Karpas-422 (cell line): ENCODE measurements around the gene RAB31. TPM values are rescaled to one million over a fixed set of nuclear protein-coding genes. Genes with fewer than 3 reads are reported as not detected.

ENCODE experiments used
- DNase-seq: peaks from one replicate; pipeline ENCODE4 v3.0.0-alpha.2; 2015
- H2AFZ ChIP-seq: fragments of 200-600 bp; sonication (generic); 2 replicates; pipeline ENCODE4 v1.6.1; 2014; ENCODE audit warnings: antibody characterized with exemption, low read length, mixed read lengths
- H3K27ac ChIP-seq: fragments of 200-600 bp; sonication (generic); 2 replicates; pipeline ENCODE4 v1.5.1; 2014; ENCODE audit warnings: mild to moderate bottlenecking, low read length, moderate library complexity
- H3K27me3 ChIP-seq: fragments of 200-600 bp; sonication (generic); 2 replicates; pipeline ENCODE4 v1.6.1; 2014; ENCODE audit warnings: low read length, mixed read lengths
- H3K36me3 ChIP-seq: fragments of 200-600 bp; sonication (generic); 2 replicates; pipeline ENCODE4 v1.6.1; 2014; ENCODE audit warnings: low read length, mixed read lengths; ENCODE audit not compliant: insufficient read depth
- H3K4me1 ChIP-seq: fragments of 200-600 bp; sonication (generic); 2 replicates; pipeline ENCODE4 v1.6.1; 2014; ENCODE audit warnings: mild to moderate bottlenecking, low read length, mixed read lengths
- H3K4me2 ChIP-seq: fragments of 200-600 bp; sonication (generic); 2 replicates; pipeline ENCODE4 v1.6.1; 2014; ENCODE audit warnings: low read length, low read depth, mild to moderate bottlenecking; ENCODE audit not compliant: poor library complexity, severe bottlenecking
- H3K4me3 ChIP-seq: fragments of 200-600 bp; sonication (generic); 2 replicates; pipeline ENCODE4 v1.5.1; 2014; ENCODE audit warnings: mild to moderate bottlenecking, antibody characterized with exemption, low read length, mixed read lengths
- H3K79me2 ChIP-seq: fragments of 200-600 bp; sonication (generic); 2 replicates; pipeline ENCODE4 v1.6.1; 2014; ENCODE audit warnings: mild to moderate bottlenecking, low read length, mixed read lengths
- H3K9ac ChIP-seq: fragments of 200-600 bp; sonication (generic); 2 replicates; pipeline ENCODE4 v1.6.0; 2014; ENCODE audit warnings: low read length
- H3K9me2 ChIP-seq: fragments of 200-600 bp; sonication (generic), shearing (Covaris generic); replicated peaks from 2 replicates; pipeline ENCODE4 v1.6.0; 2014; ENCODE audit warnings: mild to moderate bottlenecking, low read length, moderate library complexity; ENCODE audit not compliant: insufficient read depth
- H3K9me3 ChIP-seq: fragments of 300-700, 200-600 bp; sonication (generic); 2 replicates; pipeline ENCODE4 v1.6.1; 2014; ENCODE audit warnings: low read length, mixed read lengths
- H4K20me1 ChIP-seq: fragments of 200-600 bp; sonication (generic); 2 replicates; pipeline ENCODE4 v1.6.1; 2014; ENCODE audit warnings: mild to moderate bottlenecking, antibody characterized with exemption, low read length, low read depth; ENCODE audit not compliant: insufficient read depth
- total RNA-seq: library from RNA; depleted of rRNA; stranded (reverse); fragments of >200 nt; shearing (Covaris generic); gene quantifications from 2 replicates; pipeline ENCODE4 v1.2.3, GENCODE V29; 2014; ENCODE audit warnings: low replicate concordance

The RAB31 gene
- total RNA-seq, 1 experiment from 2014 or later, result not detected

DNA sequence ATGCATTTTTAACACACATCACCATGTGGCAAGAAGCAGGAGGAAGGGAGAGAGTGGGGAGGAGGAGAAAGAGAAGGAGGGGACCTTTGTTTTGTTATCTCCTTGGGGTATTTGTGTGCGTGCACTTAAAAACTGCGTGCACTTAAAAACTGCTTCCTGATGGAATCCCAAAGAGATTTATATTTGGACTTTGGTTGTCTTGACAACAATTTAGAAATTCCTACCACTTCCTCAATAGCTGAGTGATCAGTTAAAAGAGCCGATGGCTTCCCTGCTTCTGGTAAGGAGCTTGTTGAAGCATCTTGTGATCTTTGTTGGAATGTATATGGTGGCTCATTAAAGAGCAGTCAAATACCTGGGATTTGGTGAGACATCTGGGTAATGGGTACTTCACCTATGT is 4.5 kb downstream of the RAB31 start:
- no peak overlapping the region for H3K27ac ChIP-seq
- no peak for DNase-seq
- H4K20me1 ChIP-seq, result no peaks in the 10 kb centered on the region
- no peak overlapping the region for H2AFZ ChIP-seq
- no peaks in the 10 kb centered on the region for H3K9me2 ChIP-seq
- no peaks in the 10 kb centered on the region for H3K4me1 ChIP-seq
- H3K27me3 ChIP-seq, result no peaks in the 10 kb centered on the region
- no peaks in the 10 kb centered on the region for H3K9me3 ChIP-seq
- no peak overlapping the region for H3K9ac ChIP-seq
- no peaks in the 10 kb centered on the region for H3K36me3 ChIP-seq
- no peak overlapping the region for H3K4me3 ChIP-seq
- no peak overlapping the region for H3K4me2 ChIP-seq
- no peaks in the 10 kb centered on the region for H3K79me2 ChIP-seq

DNA sequence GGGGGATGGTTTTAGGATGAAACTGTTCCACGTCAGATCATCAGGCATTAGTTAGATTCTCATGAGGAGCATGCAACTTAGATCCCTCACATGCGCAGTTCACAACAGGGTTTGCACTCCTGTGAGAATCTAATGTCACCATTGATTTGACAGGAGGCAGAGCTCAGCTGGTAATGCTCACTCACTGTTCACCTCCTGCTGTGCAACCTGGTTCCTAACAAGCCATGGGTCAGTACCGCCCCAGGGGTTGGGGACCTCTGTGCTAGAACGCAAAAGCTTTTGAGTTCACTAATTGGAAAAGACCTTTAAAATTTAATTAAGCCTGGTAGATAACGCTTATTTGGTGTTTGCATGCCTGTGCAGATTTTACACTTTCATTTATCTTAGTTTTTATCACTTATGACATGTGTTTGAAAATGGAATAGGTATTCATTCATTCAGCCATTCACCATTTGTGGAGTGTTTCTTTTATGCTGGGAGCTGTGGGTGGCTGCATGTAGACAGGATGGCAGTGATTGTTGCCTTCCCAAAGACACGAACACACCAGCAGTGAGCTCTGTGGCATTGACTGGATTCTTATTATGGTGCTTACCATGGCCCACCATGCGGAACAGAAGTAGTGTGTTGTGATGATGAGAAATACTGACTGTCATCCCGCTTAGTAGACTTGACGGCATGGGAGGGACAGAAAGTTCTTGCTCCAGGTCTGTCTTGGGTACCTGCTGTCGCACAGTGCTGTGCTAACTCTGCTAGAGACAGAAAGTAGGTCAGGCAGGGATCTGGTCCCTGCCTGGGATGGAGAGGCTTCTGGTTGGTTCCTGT is 6.4 kb downstream of the RAB31 start:
- Histone ChIP-seq H3K27me3 (no peaks in the 10 kb centered on the region), H3K27ac (no peak overlapping the region), H3K4me2 (no peak overlapping the region), H3K9me2 (no peaks in the 10 kb centered on the region), H2AFZ (no peak overlapping the region), H3K4me3 (no peak overlapping the region), H3K9me3 (no peaks in the 10 kb centered on the region), H3K4me1 (no peaks in the 10 kb centered on the region), H3K9ac (no peak overlapping the region), H3K79me2 (no peaks in the 10 kb centered on the region), H4K20me1 (no peaks in the 10 kb centered on the region), H3K36me3 (no peaks in the 10 kb centered on the region)
- DNase-seq, result no peak

DNA sequence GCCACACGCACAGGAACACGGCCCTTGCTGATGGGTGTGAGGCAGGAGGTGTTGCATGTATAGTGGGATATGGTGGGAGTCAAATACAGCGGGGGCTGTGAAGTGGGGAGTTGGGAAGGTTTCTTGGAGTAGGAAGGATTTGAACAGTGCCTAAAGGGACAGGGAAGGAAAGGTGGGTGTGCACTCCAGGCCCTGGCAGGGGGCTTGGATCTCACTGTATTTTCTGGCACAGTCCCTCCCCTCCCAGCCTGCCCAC is 6.9 kb downstream of the RAB31 start:
- Histone ChIP-seq H3K36me3 (no peaks in the 10 kb centered on the region), H2AFZ (no peak overlapping the region), H3K4me3 (no peak overlapping the region), H3K4me1 (no peaks in the 10 kb centered on the region), H3K9ac (no peak overlapping the region), H3K27ac (no peak overlapping the region), H3K9me2 (no peaks in the 10 kb centered on the region), H3K9me3 (no peaks in the 10 kb centered on the region), H3K4me2 (no peak overlapping the region), H4K20me1 (no peaks in the 10 kb centered on the region), H3K27me3 (no peaks in the 10 kb centered on the region), H3K79me2 (no peaks in the 10 kb centered on the region)
- no peak for DNase-seq

GRCh38 chr18:9715978-9716774 is 8.1 kb downstream of the RAB31 start:
- H3K79me2 ChIP-seq, result no peaks in the 10 kb centered on the region
- H3K36me3 ChIP-seq, result no peaks in the 10 kb centered on the region
- H3K9me2 ChIP-seq, result no peaks in the 10 kb centered on the region
- no peak overlapping the region for H3K9ac ChIP-seq
- no peak overlapping the region for H3K4me2 ChIP-seq
- H3K9me3 ChIP-seq, result no peaks in the 10 kb centered on the region
- no peaks in the 10 kb centered on the region for H3K27me3 ChIP-seq
- no peaks in the 10 kb centered on the region for H4K20me1 ChIP-seq
- H3K4me1 ChIP-seq, result no peaks in the 10 kb centered on the region
- DNase-seq, result no peak
- H2AFZ ChIP-seq, result no peak overlapping the region
- no peak overlapping the region for H3K4me3 ChIP-seq
- no peak overlapping the region for H3K27ac ChIP-seq

DNA sequence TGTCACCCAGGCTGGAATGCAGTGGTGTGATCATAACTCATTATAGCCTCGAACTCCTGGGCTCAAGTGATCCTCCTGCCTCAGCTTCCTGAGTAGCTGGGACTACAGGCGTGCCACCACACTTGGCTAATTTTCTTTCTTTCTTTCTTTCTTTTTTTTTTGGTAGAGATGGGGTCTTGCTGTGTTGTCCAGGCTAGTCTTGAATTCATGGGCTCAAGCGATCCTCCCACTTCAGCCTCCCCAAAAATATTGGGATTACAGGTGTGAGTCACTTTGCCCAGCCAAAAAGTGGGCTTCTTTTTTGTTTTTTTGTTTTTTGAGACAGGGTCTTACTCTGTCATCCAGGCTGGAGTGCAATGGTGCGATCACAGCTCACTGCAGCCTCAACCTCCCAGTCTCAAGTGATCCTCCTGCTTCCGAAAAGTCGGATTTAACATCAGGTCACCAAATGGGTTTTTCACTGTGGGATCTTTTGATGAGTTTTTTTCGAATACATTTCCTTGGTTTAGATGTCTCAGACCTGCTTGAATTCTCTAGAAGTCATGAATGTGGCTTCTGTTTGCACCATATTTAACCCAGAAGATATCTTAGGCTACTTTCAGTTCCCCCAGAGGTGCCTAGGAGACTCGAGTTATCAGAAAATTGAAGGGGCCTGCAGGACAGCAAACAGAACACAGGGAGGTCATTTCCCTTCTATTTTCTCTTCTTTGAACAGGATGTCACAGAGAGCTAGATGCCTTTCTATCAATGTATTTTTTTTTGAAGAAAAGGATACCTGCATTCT is 8.9 kb downstream of the RAB31 start:
- Histone ChIP-seq H3K79me2 (no peaks in the 10 kb centered on the region), H3K9ac (no peak overlapping the region), H3K9me2 (no peaks in the 10 kb centered on the region), H3K4me1 (no peaks in the 10 kb centered on the region), H3K36me3 (no peaks in the 10 kb centered on the region), H3K27me3 (no peaks in the 10 kb centered on the region), H4K20me1 (no peaks in the 10 kb centered on the region), H2AFZ (no peak overlapping the region), H3K4me3 (no peak overlapping the region), H3K9me3 (no peaks in the 10 kb centered on the region), H3K27ac (no peak overlapping the region), H3K4me2 (no peak overlapping the region)
- DNase-seq, result no peak

DNA sequence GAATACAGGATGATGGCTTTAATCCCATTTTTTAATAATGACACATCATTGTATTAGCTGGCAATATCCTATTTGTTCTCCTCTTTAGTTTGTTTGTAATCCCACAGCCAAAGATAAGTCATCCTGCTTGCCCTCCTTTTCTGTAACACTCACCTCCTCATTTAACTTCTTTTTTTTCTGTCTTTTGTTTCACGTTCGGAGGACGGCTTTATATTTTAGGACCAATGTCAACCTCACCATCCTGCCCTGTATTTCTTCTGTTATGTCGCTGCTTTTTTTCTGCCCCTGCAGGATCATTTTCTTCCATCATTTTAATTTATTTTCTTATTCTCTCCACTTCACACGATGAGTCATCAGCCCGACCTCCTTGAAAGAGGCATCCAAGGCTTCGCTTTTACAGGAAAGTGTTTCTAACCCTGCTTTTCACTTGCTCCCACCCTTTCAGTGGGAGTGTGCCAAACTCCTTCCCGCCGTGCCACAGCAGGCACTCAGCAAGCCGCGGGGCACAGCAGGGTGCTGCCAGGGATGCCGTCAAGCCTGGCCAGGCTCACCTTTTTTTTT is 11.4 kb downstream of the RAB31 start:
- no peak overlapping the region for H2AFZ ChIP-seq
- H3K27me3 ChIP-seq, result no peaks in the 10 kb centered on the region
- no peaks in the 10 kb centered on the region for H3K9me3 ChIP-seq
- no peak overlapping the region for H3K4me3 ChIP-seq
- H3K79me2 ChIP-seq, result no peaks in the 10 kb centered on the region
- H3K36me3 ChIP-seq, result no peaks in the 10 kb centered on the region
- H4K20me1 ChIP-seq, result no peaks in the 10 kb centered on the region
- no peaks in the 10 kb centered on the region for H3K4me1 ChIP-seq
- no peak overlapping the region for H3K4me2 ChIP-seq
- H3K9me2 ChIP-seq, result no peaks in the 10 kb centered on the region
- no peak for DNase-seq
- no peak overlapping the region for H3K9ac ChIP-seq
- H3K27ac ChIP-seq, result no peak overlapping the region

DNA sequence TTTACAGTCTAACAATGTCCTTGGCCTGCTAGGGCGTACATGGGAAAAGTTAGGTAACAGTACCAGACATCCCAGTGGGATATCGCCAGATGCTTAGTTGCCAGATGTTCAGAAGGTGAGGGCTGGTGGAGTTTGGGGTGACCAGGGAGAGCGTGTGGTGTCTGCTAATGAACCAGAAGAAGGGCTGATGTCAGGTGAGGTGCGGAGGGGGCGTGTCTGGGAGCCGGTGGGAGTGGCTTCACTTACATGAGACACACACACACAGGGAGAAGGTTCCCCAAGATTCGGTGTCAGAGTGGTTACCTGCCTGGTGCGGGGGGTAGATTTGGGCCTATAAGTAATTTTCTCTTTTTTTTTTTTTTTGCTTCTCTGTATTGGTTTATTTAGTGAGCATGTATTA is 12.2 kb downstream of the RAB31 start:
- H3K27me3 ChIP-seq, result no peaks in the 10 kb centered on the region
- H3K4me2 ChIP-seq, result no peak overlapping the region
- no peaks in the 10 kb centered on the region for H3K79me2 ChIP-seq
- H3K36me3 ChIP-seq, result no peaks in the 10 kb centered on the region
- H4K20me1 ChIP-seq, result no peaks in the 10 kb centered on the region
- H3K9me3 ChIP-seq, result no peaks in the 10 kb centered on the region
- no peak overlapping the region for H3K4me3 ChIP-seq
- H3K27ac ChIP-seq, result no peak overlapping the region
- no peak overlapping the region for H2AFZ ChIP-seq
- no peak overlapping the region for H3K9ac ChIP-seq
- no peaks in the 10 kb centered on the region for H3K4me1 ChIP-seq
- H3K9me2 ChIP-seq, result no peaks in the 10 kb centered on the region
- DNase-seq, result no peak
